ENCODE results near the gene HDAC4.

HDAC4 gene

DNA sequence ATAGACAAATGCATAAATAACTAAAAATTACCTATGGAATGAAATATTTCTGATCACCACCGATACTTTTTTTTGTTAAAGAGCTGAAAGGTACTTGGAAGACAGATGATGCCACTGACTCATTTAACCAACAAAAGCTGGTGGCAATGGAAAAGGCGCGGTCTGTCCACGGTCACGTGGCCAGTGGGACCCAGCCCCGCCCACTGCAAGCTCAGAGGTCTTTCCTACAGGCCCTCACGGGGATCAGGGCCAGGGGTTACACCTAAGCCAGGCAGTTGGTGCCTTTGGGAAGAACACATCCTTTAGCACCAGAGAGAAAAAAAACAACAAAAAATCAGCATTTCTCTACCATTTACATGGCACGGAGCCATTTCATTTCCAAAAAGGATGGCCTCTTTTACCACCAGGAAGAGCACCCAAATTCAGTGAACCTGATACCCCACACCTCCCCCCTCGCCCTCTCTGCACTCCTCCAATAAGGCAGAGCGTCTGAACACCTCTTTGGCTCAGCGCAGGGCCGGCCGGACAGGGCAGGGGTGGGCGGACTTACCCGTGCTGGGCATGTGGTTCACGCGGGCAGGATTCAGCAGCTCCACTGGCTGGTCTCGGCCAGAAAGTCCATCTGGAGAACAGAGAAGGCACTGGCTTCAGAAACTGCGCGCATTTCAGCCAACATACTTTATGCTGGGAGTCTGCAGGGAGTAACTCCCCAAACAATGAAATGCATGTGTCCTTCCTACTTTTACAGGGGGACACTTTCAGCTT is 164.6 kb downstream of the HDAC4 start:
- no peak for DNase-seq (ENCODE audit: low spot score)

DNA sequence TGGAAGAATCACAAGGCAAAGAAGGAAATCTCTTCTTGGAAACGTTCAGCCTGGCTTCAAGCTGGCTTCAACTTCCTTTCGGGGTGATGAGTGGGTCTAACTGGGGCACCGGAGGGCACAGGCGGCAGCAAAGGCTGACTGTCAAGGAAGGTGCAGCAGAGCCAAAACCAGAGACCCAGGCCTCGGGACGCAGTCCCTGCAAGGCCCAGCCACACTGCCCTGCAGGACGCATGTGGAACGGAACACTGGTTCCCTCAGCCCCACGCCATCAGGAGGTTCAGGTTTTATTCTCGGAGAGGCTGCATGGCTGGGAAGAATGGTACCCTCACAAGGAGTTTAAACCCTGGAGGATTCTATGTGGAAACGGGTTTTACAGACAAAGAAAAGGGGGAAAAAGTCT is 165.5 kb downstream of the HDAC4 start:
- no peak for DNase-seq (ENCODE audit: low spot score)

DNA sequence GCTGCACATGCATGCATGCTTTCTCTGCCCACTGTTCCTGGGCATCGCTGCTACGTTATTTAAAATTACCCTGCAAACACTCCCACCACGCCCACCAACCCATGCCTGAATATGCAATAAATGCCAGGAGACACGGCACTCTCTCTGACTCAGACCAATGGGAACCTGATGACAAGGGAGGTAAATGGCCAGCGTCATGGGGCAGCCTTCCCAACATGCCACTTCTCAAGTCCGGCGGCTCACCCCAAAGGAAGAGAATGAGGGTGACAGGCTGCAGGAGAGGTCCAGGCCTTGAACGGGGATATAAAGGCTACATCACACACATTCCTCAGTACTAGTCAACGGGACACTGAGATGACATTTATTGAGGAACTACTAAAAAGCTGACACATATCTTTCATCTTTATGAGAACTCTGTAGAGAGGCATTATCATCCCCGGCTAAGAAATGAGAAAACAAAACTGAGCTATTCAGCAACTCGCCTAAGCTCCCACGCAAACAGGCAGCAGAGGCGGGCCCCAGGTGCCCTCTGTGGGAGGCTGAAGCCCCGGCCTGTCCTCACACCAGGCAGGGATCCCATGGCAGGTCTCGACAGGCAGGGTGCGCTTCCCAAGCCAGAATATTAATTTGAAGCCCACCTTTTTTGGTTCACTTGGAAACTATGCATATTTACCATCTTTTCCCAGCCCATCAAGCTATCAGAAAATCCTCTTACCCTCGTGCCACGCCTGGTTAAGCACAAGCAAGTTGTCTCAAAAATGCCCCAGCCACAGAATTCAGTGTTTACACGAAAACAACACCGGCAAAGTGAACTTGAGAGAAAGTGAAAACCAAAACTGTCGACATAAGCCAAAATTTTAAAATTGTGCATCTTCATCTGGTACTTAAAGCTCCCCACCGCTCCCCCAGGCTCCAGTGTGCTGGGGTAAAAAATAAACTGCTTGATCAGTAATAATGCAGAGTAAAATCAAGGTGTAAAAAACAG is 166.3 kb downstream of the HDAC4 start:
- no peak for DNase-seq (ENCODE audit: low spot score)

DNA sequence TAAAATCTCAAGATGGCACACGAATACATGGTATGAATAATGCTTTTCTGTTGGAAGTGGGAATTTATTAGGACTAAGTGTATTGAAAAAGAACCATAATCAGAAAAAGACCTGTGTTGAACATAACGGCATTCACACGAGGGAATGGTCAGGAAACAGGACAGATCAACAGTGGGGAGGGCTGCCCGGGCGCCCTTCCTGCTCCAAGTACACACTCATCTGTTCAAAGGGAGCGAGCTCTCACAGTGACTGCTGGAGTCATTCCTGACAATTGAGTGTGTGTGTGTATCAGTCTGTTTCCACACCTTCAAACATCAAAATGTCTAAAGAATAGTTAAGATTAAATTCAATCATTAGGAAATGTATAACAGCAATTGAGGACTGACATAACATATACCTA is 167.2 kb downstream of the HDAC4 start:
- DNase-seq (ENCODE audit: low spot score), result no peak

DNA sequence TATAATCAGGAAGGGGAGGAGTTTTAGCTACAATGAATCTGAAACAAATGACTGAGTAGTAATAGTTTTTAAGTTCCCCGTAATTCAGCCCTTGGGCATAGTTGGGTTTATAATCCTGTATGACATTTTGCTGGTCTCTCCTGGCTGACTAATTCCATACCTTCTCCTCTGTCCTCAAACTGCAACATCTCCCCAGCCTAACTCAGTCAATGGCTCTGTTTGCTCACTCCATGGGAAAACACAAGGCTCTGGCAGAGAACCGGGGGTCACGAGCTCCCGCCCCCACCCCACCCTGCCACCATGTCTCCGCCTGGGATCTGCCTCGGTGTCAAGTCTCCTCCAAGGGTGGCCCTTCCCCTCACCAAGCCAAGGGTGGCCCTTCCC is 168.6 kb downstream of the HDAC4 start:
- no peak for DNase-seq (ENCODE audit: low spot score)

DNA sequence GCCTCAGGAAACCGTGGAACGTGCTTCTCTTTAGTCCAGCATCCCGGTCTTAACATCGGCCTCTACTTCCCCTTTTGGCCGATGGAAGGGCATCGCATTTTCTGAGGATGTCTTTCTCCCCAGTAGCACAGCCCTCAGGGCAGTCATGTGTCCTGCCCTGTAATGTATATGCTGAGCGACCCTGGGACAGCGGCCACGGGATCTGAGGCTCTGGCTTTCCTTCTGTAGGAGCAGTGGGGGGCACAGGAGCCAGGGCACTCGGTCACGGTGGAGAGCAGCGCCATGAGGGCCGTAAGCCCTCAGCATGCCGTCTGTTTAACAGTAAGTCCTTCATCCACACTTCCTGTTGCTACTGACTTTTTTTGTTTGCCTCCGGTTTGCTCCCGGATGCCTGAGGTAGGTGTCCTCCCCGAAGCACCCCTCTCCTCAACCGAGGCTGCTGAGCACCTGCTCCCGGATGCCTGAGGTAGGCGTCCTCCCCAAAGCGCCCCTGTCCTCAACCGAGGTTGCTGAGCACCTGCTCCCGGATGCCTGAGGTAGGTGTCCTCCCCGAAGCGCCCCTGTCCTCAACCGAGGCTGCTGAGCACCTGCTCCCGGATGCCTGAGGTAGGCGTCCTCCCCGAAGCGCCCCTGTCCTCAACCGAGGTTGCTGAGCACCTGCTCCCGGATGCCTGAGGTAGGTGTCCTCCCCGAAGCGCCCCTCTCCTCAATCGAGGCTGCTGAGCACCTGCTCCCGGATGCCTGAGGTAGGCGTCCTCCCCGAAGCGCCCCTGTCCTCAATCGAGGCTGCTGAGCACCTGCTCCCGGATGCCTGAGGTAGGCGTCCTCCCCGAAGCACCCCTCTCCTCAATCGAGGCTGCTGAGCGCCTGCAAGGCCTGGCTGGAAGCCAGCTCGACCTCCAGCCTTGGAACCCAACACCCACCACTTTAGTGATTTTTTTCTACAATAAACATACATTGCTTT is 169.3 kb downstream of the HDAC4 start:
- DNase-seq (ENCODE audit: low spot score), result no peak

DNA sequence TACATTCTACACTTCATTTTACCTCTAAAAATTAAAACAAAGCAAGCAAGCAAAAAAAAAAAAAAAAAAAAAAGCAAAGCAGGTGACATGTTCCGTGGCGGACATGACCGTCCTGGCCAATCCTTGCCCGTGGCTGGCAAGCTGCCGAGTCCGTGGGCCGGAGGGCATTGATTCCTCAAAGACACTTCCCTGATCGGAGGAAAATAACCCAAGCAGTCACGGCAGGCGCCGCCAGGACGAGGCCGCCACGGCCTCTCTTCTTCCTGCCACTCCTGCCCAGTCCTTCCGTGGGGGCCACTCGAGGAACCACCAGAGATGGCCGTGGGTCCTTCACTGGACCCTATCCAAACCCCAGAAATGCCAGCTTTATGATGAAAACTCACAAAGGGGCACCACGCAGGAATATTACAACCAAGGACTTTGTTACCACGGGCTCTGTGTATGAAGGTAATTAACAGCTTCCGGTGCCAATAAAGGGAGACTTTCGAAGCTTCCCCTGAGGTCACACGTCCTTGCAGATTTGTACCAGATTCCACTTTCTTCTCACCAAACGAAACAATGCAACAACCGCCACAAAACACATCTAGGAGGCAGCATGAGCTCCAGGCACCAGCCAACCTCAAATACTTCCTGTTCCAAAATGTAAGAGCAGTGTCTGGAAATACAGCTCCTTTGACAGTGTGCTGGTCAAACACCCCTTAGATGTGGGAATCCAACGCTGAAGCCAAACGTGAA is 170.3 kb downstream of the HDAC4 start:
- no peak for DNase-seq (ENCODE audit: low spot score)

DNA sequence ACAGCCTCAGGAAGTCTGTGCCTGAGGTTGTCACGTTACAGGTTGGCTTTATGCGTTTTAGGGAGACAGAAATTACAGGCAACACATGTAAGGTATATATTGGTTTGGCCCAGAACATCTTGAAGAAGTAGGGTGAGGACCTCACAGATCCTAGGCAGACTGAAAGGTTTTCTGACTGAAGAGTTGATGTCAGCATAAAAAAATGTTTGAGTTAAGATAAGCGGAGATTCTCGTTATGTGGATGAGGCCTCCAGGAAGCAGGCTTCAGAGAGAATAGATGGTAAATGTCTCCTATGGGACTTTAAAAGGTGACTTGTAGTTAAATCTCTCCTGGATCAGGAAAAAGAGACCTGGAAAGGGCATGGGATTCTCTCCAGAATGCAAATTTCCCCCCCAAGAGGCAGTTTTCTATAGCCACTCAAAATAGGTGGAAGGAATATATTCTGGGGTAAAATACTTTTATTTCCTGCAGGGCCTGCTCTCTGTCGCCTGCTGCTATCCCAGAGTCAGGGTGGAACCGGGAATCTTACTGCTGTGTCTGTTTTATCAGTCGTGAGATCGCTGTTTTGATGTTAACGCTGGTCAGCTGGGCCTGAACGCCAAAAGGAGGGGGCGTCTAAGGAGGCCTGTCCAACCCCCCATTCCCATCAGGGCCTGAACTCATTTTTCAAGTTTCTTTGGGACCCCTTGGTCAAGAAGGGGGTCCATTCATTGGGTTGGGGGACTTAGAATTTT is 171.1 kb downstream of the HDAC4 start:
- no peak for DNase-seq (ENCODE audit: low spot score)

DNA sequence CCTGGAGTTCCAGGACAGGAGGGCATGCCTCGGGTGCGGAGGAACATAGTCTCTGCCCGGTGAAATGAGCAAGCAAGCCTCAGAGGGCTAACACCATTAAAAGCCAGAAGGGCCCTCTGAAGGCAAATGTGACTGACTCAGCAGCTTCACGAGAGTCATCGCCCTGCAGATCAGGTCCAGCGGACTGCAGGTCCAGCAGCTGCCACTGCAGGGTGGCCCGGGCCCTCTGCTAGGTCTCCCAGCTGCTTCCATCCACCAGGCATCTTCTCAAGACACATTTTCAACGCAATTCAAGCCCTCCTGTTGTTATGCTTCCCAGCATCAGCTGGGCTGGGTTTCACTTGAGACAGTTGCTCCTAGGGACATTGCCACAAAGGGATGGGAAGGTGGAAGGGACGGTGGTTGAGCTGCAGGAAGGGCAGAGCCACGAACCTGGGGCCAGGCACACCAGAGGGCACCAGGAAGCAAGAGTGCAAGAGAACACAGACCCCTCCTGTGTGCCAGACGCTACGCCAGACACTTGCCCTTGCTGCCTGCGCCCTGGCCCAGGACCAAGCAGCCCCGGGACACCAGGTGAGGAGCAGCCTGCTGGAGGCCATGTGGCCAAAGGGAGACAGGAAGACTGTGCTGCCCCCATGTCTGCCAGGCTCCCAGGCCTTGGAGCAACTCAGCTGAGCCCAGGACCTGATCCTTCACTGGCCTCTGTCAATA is 173.0 kb downstream of the HDAC4 start:
- peak; percentile 63 for DNase-seq (ENCODE audit: low spot score)

DNA sequence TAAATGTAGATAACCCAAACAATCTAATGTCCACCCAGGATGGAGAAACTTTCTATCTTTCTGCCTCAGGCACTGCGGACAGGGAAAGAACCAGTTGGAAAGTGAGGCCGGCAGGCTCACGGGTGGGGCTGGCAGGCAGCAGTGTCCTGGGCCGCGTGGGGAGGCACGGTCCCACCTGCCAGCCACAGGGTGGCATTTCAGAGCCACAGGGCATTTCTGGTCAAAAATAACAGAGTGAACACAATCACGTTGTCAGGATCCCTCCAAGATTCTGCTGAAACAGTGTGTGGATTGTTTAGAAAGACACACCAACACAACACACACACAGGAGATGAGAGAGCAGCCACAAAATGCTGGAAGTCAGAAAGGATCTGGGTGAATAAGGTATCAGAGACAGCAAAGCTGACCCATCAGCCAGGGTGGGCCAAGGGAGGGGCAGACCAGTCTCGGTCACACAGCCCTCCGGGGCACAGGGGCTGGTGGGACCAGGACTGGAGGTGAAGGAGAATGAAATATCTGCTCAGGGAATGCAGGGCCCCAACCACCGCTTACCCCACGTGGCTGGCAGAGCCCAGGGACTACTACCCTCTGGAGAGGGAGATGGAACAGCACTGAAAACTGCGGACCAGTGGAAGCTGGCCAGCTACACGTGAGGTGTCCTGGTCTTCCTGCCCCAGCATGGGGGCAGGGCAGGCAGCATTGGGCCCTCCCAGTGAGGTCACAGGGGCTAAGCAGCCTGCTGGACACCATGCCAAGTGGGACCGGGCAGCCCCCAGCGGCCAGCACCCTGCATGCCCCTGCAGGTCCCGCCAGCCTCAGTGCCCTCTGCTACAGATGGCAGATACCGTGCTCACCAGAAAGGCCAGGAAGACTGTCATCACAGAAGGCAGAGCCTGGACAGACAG is 173.9 kb downstream of the HDAC4 start:
- DNase-seq (ENCODE audit: low spot score), result no peak

DNA sequence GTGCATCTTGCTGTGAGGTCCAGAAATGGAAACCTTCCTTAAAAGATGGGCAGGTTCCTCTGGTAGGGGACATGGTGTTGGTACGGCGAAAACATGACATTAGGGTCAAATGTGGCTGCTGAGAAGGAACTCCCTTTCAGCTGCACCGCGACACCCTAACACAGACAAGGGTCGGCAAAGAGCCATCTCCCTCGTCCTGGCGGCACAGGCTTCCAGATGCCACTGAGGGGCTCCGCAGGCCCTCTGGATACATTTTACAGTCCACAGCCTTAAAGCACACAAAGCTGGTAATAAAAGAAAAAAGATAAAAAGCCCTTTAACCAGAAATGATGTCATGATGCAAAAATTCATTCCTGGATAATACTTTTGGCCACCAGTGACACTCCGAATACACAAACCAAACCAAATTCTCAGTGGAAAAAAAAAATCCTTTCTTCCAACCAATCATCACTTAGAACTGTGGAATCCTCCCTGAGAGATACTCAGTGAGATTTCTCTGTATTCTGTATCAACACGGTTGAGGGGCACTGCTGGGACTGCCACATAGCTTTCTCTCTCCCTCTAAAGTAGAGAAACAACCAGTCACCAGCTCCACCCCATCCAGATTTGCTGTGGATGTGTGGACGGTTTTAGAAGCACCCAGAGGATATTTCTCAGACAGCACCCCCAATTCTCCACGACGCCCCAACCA is 174.8 kb downstream of the HDAC4 start:
- DNase-seq (ENCODE audit: low spot score), result peak; percentile 79

DNA sequence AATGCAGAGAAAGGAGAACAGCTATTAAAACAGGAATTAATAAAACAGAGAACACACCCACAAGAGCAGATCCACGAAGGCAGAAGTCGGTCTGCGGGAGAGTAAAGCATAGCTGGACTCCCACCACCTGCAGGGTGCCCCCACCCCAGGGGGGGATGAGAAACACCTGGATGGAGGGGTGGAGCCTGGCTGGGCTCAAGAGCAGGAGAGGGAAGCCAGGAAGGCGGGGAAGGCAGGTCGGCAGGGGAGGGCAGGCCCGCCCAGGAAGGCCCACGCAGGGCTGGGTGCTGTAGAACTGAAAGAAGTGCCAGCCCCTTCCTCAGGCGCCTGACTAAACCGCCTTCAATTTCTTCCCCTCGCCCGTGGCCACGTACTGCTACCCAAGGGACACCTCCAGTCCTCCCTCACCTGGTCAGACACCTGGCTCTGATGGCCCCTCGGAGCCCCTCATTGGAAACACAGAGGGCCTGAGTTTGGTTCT is 175.4 kb downstream of the HDAC4 start:
- no peak for DNase-seq (ENCODE audit: low spot score)

DNA sequence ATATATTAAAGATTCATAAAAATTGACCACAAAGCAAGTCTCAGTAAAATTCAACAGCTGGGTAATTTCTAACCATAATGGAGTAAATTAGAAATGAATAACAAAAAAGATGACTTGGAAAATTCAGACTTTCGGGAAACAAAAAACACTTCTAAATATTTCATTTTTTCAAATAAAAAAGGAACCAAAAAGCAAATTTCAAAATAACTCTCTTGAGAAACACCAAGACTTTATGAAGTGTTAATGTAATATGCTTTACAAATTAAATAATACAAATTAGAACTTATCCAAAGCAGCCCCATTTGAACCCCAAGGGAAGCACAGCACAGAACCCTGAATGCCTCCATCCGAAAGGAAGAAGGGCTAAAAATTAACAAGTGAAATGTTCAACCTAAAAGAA is 175.9 kb downstream of the HDAC4 start:
- DNase-seq (ENCODE audit: low spot score), result no peak

DNA sequence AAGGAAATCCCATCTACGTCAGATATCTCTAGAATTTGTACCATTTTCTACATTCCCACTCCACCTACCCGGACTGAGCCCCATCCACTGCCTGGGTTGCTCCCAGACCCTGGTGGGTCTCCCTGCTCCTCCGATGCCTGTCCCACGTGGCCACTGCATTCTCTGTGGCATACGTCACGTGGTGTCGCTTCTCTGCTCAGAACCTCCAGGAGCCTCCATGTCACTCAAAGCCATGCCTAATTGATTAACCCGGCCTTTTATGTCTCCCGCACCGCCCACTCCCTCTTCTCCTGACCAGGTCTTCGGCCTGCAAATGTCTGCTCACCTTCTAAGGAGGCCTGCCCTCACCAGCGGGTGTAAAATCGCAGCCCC is 176.6 kb downstream of the HDAC4 start:
- no peak for DNase-seq (ENCODE audit: low spot score)

DNA sequence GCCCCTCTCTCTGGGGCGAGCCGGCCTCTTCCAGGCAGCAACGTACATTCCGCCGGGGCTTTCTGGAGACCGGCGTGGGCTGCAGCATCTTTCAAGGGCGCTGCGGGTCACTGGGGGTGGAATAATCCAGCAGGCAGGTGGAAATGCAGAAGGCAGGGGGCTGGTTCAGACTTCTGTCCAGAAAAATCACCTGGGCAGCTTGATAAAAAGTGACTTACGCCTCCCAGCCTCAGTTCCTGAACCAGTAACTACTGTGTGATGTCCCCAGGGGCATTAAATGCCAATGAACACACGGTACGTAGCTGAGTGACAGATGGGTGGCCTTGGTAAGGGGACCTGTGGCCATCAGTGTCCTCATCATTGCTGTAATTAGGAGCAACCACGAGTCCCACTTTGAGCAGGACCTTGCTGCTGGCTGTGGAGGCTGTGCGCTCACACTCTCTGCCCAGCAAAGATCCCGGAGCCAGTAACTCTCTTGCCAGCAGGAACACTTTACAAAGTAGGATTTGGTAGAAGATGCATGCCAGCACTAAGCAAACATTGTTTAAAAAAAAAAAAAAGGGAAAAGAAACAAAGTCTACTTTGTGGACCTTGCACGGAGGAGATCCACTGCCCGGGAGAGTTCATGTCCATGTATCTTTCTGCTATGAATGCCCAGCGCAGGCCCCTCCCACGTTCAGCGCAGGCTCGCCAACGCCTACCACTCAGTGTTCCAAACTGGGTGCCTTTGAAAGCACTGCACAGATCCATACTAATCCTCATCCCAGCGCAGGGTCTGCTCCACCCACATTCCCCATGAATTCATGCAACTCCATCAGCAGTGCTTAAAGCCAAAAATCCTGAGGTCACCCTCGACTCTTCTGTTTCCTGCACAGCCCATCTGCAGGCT is 177.3 kb downstream of the HDAC4 start:
- DNase-seq (ENCODE audit: low spot score), result peak; percentile 79

DNA sequence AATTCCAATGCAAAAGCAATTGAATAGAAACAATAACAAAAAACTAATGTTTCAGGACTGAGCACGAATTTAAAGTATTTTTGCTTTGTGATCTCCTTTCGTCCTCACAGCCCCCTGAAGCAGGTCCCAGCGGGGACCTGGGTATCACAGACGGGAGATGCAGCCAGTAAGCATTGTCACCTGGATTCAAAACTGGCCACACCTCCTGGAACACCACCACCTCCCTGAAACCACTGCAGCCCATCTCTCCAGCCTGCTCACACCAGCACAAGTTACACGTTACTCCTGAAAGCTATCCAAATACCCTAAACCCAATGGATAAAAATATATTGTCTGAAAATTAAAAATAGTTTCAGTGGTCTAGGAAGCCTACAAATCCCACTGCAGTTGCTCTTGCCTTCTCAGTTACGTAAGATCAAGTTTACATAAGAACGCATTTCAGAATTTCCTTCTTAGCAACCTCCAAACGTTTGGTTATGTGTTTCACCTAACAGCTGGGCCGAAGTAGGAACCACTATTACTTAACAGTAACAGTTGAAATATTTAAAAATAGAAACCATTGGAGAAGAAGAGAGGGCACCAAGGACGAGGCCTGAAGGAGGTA is 178.0 kb downstream of the HDAC4 start:
- DNase-seq (ENCODE audit: low spot score), result no peak

DNA sequence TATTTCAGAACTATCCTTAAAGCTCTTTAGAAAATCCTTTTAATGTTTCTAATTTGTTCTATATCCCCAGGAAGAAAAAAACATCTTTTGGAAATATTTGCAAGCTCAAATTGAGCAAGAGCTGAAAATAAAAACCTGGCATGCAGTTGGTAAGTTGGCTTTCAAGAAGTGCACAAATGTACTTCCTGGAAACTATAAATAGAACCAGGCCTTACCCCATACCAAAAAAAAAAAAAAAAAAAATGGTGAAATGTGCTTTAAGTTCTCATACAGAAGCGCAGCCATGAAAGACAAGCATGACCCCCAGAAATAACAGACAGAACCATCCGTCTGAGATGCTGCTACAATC is 178.5 kb downstream of the HDAC4 start:
- peak; percentile 40 for DNase-seq (ENCODE audit: low spot score)
